Activated naive CD4-positive, alpha-beta T cell treated with Interleukin-2 at 50 U/mL for 16 hours (primary cell): ENCODE results near the gene FAM118A.
"Not testable (repeated sequence)": the region's sequence is repeated elsewhere in the genome, so short reads cannot be mapped to it uniquely, and the experiment has no call there.

Experiments
- DNase-seq: peaks from one replicate; pipeline ENCODE4 v3.0.0-alpha.2; 2020

FAM118A gene

GRCh38 chr22:45334528-45334927, 24.8 kb downstream of the FAM118A start:
- DNase-seq, result no peak

- no peak for DNase-seq
Measured at GRCh38 chr22:45335021-45335818, 25.5 kb downstream of the FAM118A start.

GRCh38 chr22:45335854-45336522, 26.3 kb downstream of the FAM118A start:
- DNase-seq, result no peak

- no peak for DNase-seq
Measured at GRCh38 chr22:45336971-45337431, 27.3 kb downstream of the FAM118A start.

DNA sequence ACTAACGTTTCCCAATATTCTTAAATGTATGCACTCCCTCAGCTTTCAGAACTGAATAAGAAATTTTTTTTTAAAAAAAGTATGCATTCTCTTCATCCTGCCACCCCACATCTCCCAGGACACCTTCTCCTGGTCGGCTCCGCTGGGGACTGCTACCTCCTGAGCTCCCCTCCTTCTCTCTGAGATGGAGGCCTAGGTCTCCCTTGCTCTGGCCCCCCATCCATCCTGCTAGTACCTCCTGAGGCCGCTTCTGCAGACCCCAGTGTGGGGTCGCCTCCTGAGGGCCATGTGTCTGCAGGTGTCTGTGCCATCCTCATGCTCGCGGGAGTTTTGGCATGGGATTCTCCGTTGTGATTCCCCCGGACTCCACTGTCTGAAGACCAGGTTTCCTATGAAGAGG, 27.8 kb downstream of the FAM118A start:
- DNase-seq, result no peak

GRCh38 chr22:45338795-45339194, 29.1 kb downstream of the FAM118A start:
- DNase-seq, result no peak

DNA sequence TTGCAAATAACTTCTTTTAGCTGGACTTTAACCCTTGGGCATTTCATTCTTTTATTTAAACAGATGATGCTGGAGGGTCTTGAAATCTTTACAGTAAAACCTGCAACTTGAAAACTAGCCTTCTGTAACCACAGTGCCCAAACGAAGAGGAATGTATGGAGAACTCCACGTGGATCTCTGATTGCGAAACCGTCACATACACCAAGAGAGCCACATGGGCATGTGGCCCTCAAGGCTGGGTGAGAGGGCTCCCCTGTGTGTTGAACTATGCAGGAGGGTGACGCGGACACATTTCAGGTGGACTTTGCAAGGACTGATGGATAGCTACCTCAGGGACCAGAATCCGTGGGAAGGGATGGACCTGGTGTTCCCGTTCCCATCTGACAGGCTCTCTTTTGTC, 30.6 kb downstream of the FAM118A start:
- DNase-seq, result no peak

- DNase-seq, result peak; percentile 33
Measured at GRCh38 chr22:45341498-45341897, 31.8 kb downstream of the FAM118A start.

- DNase-seq, result no peak
Measured at GRCh38 chr22:45343143-45343542, 33.4 kb downstream of the FAM118A start.

DNA sequence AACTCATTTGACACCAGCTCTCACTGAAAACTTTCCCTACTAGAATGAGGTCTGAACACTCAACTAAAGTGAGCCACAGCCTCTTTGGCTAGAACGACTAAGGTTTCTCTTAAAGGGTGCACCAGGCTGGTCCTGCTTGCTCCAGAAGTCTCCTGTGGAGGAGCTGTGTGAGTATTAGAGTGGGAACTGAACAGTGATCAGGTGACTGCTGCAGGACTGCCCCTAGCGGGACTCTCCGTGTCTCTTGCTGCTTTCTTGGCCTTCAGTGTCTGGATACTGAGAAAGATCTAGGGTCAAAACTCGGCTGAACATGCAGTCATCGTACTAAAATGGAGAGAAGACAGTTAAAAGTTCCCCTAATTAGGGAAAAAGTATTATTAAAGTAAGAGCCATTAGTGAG, 34.6 kb downstream of the FAM118A start:
- DNase-seq, result no peak

- DNase-seq, result no peak
Measured at GRCh38 chr22:45349916-45350315, 40.2 kb downstream of the FAM118A start.

DNA sequence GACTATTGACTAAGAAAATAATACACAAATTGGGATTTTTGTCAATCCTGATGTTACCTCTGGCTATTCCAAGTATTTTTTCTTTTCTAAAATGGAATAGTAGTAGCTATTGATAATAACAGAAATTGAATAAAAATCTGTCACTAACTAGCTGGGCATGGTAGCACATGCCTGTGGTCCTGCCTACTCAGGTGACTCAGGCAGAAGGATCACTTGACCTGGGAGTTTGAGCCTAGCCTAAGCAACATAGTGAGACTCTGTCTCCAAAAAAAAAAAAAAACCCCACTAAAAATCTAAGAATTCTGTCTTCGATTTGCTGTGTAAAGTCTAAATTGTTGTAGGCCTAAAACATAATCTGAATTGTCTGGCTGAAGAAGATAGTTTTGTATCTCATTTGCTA, 42.2 kb downstream of the FAM118A start:
- DNase-seq, result no peak

GRCh38 chr22:45352757-45353156, 43.0 kb downstream of the FAM118A start:
- not testable (repeated sequence) for DNase-seq

- DNase-seq, result no peak
Measured at GRCh38 chr22:45353786-45354185, 44.1 kb downstream of the FAM118A start.

GRCh38 chr22:45357490-45357889, 47.8 kb downstream of the FAM118A start:
- DNase-seq, result no peak

- no peak for DNase-seq
Measured at GRCh38 chr22:45358127-45358526, 48.4 kb downstream of the FAM118A start.

DNA sequence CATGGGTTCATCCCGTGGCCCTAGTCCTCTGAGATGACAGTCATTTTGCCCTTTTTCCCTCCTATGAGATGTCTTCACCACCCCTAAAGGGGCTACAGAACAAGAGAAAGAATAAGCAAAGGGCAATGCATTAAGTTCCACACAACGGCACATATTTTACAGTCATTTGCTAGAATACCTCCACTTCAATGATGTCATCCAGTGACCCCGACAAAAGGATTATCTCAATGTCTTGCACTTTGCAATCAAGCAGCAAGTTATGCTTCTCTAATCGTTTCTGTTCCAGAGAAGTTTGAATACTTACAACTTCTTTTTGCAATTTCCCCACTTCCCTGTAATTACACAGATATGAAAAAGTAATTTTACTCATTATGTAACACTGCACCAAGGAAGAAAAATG, 49.9 kb downstream of the FAM118A start:
- no peak for DNase-seq

DNA sequence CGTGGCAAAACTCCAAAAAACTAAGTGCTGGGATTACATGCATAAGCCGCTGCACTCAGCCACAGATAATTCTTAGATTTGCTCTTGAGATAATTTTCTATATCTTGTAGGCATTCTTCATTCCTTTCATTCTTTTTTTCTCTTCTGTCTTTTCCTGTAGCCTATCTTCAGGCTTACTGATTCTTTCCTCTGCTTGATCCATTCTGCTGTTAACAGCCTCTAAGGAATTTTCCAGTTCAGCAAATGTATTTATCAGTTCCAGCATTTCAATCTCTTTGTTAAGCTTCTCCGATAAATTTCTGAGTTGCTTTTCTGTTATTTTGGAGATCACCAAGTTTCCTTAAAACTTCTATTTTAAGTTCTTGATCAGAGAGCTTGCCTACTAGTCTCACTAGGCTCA, 57.0 kb downstream of the FAM118A start:
- DNase-seq, result no peak

GRCh38 chr22:45373592-45373991, 63.9 kb downstream of the FAM118A start:
- DNase-seq, result not testable (repeated sequence)

DNA sequence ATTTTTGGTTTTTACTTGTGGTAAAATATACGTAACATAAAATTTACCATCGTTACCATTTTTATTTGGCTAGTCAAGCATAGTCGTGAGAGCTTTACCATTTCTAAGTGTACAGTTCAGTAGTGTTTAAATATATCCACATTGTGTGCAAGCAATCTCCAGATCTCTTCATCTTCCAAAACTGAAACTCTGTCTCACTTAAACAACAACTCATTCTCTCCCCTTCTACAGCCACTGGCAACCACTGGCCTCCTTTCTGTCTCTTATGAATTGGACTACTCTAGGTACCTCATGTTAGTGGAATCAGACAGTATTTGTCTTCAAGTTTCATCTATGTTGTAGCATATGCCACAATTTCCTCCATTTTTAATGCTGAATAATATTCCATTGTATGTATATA, 66.3 kb downstream of the FAM118A start:
- DNase-seq, result no peak

- DNase-seq, result no peak
Measured at GRCh38 chr22:45376703-45377102, 67.0 kb downstream of the FAM118A start.

DNA sequence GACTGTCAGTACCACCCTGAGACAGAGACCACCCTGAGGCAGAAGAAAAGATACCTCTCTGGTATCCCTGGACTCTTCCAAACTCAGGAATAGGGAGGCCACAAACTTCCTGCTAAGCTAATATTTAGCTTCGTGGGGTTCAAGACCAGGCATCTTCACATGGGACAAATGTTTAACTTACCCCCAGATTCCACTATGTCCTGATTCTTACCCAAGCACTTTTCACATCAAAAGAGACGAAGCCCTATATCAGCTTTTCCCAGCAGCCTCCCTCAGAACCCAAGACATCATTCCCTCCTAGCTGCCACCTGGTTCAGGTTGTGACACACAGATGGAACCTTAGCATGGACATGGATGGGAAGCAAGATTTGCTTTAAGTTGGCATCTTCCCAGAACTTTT, 71.6 kb downstream of the FAM118A start:
- no peak for DNase-seq

DNA sequence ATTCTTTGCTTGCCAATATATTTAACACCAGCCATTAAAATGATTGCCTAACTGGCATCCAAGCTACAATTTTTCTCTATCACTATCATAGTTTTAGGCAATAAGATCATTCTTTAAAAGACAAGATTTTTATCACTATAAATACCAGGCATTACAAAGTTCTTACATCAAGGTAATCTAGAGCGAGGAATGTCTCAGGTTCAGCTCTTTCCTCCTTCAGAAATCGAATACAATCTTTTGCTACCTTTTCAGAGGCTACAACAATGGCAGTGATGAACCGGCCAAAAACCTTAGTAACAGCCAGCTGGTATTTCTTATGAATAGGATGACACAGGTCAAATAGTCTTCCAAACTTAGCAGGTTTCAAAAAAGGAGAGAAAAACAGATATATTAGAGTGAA, 79.8 kb downstream of the FAM118A start:
- DNase-seq, result no peak
